GM21825 (cell line): ENCODE measurements around the gene PPP1R3D.
"Not testable (repeated sequence)": the region's sequence is repeated elsewhere in the genome, so short reads cannot be mapped to it uniquely, and the experiment has no call there.

ENCODE experiments used
- ATAC-seq: cut with Tn5 transposase; IDR thresholded peaks from one replicate; pipeline ENCODE4 v1.9.1; 2021; ENCODE audit warnings: mild to moderate bottlenecking, moderate library complexity; ENCODE audit not compliant: unreplicated experiment

Gene PPP1R3D

GRCh38 chr20:59925899-59926298, 14.2 kb downstream of the PPP1R3D start:
- ATAC-seq = no peak

GRCh38 chr20:59925359-59925758, 14.7 kb downstream of the PPP1R3D start:
- ATAC-seq = no peak

GRCh38 chr20:59923514-59923913, 16.6 kb downstream of the PPP1R3D start:
- ATAC-seq = no peak

- no peak for ATAC-seq
These were observed 19.2 kb downstream of the PPP1R3D start for GRCh38 chr20:59920944-59921343.

GRCh38 chr20:59912609-59913008, 27.5 kb downstream of the PPP1R3D start:
- ATAC-seq = no peak

- ATAC-seq = no peak
These were observed 29.1 kb downstream of the PPP1R3D start for GRCh38 chr20:59911041-59911440.

GRCh38 chr20:59908855-59909254, 31.2 kb downstream of the PPP1R3D start:
- no peak for ATAC-seq

- ATAC-seq = no peak
These were observed 36.5 kb downstream of the PPP1R3D start for GRCh38 chr20:59903621-59904020.

GRCh38 chr20:59902470-59902869, 37.6 kb downstream of the PPP1R3D start:
- no peak for ATAC-seq

- ATAC-seq = no peak
These were observed 44.2 kb downstream of the PPP1R3D start for GRCh38 chr20:59895908-59896307.

- ATAC-seq = no peak
These were observed 48.5 kb downstream of the PPP1R3D start for GRCh38 chr20:59891581-59891980.

GRCh38 chr20:59890035-59890434, 50.1 kb downstream of the PPP1R3D start:
- not testable (repeated sequence) for ATAC-seq

- no peak for ATAC-seq
These were observed 52.1 kb downstream of the PPP1R3D start for GRCh38 chr20:59888050-59888449.
